Activated naive CD4-positive, alpha-beta T cell treated with anti-CD3 and anti-CD28 coated beads, Interleukin-2, amount 50 U/mL, for 24 hours (primary cell): ENCODE data around the gene CCDC92.

Experiments
- H3K27ac Mint-ChIP-seq: one replicate; pipeline ENCODE4 v1.8.0; 2021; ENCODE audit warnings: mild to moderate bottlenecking, mixed read lengths
- H3K27me3 Mint-ChIP-seq: one replicate; pipeline ENCODE4 v1.8.0; 2021; ENCODE audit warnings: mixed read lengths
- H3K36me3 Mint-ChIP-seq: one replicate; pipeline ENCODE4 v1.8.0; 2021; ENCODE audit warnings: mixed read lengths
- H3K4me1 Mint-ChIP-seq: one replicate; pipeline ENCODE4 v1.8.0; 2021; ENCODE audit warnings: mixed read lengths
- H3K4me3 Mint-ChIP-seq: one replicate; pipeline ENCODE4 v1.8.0; 2021; ENCODE audit warnings: mild to moderate bottlenecking, mixed read lengths
- H3K9me3 Mint-ChIP-seq: one replicate; pipeline ENCODE4 v1.8.0; 2021; ENCODE audit warnings: mixed read lengths

Gene CCDC92

GRCh38 chr12:123967121-123967586 lies 5.5 kb downstream of the CCDC92 start:
- Mint-ChIP-seq H3K27me3 (no peaks in the 10 kb centered on the region), H3K27ac (no peak overlapping the region), H3K4me3 (no peak overlapping the region), H3K9me3 (no peaks in the 10 kb centered on the region), H3K36me3 (peaks cover 1% of the 10 kb centered on the region), H3K4me1 (peaks cover 44% of the 10 kb centered on the region)

DNA sequence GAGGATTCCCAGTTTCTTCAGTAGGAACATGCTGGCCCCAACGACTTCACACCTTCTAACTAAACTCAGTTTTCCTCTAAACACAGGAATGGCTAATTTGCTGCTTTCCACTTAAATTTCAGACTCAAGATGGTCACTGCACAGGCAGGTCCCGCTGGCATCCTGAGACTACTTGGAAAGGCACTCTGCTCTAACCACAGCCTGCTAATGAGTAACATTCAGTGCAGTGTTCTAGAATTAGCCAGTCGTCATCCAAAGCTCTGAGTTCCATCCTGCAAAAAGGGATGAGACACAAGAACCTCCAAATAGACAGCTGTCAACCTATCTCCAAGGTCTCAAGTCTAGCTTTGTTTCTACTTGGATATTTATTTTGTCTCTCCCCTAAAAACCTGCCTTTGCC lies 6.0 kb downstream of the CCDC92 start:
- Mint-ChIP-seq H3K27me3 (no peaks in the 10 kb centered on the region), H3K27ac (no peak overlapping the region), H3K4me1 (peaks cover 46% of the 10 kb centered on the region), H3K9me3 (no peaks in the 10 kb centered on the region), H3K36me3 (peaks cover 1% of the 10 kb centered on the region), H3K4me3 (no peak overlapping the region)

GRCh38 chr12:123965382-123965781 lies 7.2 kb downstream of the CCDC92 start:
- Mint-ChIP-seq H3K4me3 (no peak overlapping the region), H3K36me3 (peaks cover 1% of the 10 kb centered on the region), H3K27ac (no peak overlapping the region), H3K27me3 (no peaks in the 10 kb centered on the region), H3K4me1 (peaks cover 34% of the 10 kb centered on the region), H3K9me3 (no peaks in the 10 kb centered on the region)

- Mint-ChIP-seq H3K27ac (no peak overlapping the region), H3K9me3 (no peaks in the 10 kb centered on the region), H3K4me3 (no peak overlapping the region), H3K36me3 (peaks cover 1% of the 10 kb centered on the region), H3K4me1 (peaks cover 20% of the 10 kb centered on the region), H3K27me3 (no peaks in the 10 kb centered on the region)
Observed at GRCh38 chr12:123963821-123964220, 8.8 kb downstream of the CCDC92 start.

- H3K4me3 Mint-ChIP-seq: no peak overlapping the region
- H3K36me3 Mint-ChIP-seq: no peaks in the 10 kb centered on the region
- H3K9me3 Mint-ChIP-seq: no peaks in the 10 kb centered on the region
- no peaks in the 10 kb centered on the region for H3K27me3 Mint-ChIP-seq
- H3K27ac Mint-ChIP-seq: no peak overlapping the region
- peaks cover 13% of the 10 kb centered on the region for H3K4me1 Mint-ChIP-seq
Observed at GRCh38 chr12:123962513-123962912, 10.1 kb downstream of the CCDC92 start.

- H3K9me3 Mint-ChIP-seq: no peaks in the 10 kb centered on the region
- no peaks in the 10 kb centered on the region for H3K27me3 Mint-ChIP-seq
- H3K4me1 Mint-ChIP-seq: peaks cover 13% of the 10 kb centered on the region
- H3K27ac Mint-ChIP-seq: no peak overlapping the region
- H3K36me3 Mint-ChIP-seq: no peaks in the 10 kb centered on the region
- no peak overlapping the region for H3K4me3 Mint-ChIP-seq
Observed at GRCh38 chr12:123961585-123962345, 10.9 kb downstream of the CCDC92 start.

GRCh38 chr12:123960856-123961255 lies 11.8 kb downstream of the CCDC92 start:
- H3K9me3 Mint-ChIP-seq: no peaks in the 10 kb centered on the region
- no peak overlapping the region for H3K27ac Mint-ChIP-seq
- H3K4me3 Mint-ChIP-seq: no peak overlapping the region
- H3K4me1 Mint-ChIP-seq: peaks cover 13% of the 10 kb centered on the region
- no peaks in the 10 kb centered on the region for H3K27me3 Mint-ChIP-seq
- H3K36me3 Mint-ChIP-seq: no peaks in the 10 kb centered on the region

DNA sequence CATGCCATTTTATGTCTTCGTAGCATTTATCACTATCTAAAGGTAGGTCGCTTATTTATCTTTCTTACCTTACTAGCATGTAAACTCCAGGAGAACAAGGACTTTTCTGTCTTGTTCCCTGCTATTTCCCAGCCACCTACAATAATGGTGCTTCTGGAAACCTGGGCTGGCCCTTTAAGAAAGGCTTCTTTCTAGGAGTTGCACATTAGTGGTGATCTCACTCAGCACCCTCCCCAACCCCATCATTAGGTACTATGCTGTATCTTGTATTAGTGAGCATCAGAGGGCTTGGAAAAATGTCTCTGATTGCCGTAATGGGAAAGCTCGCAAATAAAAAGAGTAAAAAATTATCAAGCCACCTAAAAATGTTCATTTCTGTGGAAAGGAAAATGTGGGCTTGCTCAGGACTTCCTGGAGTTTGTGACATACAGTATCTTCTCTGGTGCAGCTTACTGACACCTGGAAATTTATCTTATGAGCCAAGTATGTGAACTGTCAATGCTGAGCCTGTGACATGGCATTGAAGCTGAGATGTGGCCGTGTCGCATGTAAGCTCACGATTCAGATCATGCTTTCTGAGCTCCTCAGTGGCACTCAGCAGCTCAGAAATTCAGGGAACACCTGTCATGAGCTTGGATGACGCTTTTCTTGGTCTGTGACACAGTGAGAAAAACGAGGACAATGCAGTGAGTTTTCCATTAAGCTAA lies 12.4 kb downstream of the CCDC92 start:
- Mint-ChIP-seq H3K4me1 (peaks cover 13% of the 10 kb centered on the region), H3K27me3 (no peaks in the 10 kb centered on the region), H3K4me3 (no peak overlapping the region), H3K27ac (no peak overlapping the region), H3K36me3 (no peaks in the 10 kb centered on the region), H3K9me3 (no peaks in the 10 kb centered on the region)

- Mint-ChIP-seq H3K4me1 (peaks cover 13% of the 10 kb centered on the region), H3K27me3 (no peaks in the 10 kb centered on the region), H3K9me3 (no peaks in the 10 kb centered on the region), H3K4me3 (no peak overlapping the region), H3K36me3 (no peaks in the 10 kb centered on the region), H3K27ac (no peak overlapping the region)
Observed at GRCh38 chr12:123958876-123959275, 13.8 kb downstream of the CCDC92 start.

- H3K27ac Mint-ChIP-seq: no peak overlapping the region
- no peak overlapping the region for H3K4me3 Mint-ChIP-seq
- no peaks in the 10 kb centered on the region for H3K27me3 Mint-ChIP-seq
- H3K36me3 Mint-ChIP-seq: no peaks in the 10 kb centered on the region
- H3K9me3 Mint-ChIP-seq: no peaks in the 10 kb centered on the region
- peaks cover 13% of the 10 kb centered on the region for H3K4me1 Mint-ChIP-seq
Observed at GRCh38 chr12:123958462-123958861, 14.2 kb downstream of the CCDC92 start.

DNA sequence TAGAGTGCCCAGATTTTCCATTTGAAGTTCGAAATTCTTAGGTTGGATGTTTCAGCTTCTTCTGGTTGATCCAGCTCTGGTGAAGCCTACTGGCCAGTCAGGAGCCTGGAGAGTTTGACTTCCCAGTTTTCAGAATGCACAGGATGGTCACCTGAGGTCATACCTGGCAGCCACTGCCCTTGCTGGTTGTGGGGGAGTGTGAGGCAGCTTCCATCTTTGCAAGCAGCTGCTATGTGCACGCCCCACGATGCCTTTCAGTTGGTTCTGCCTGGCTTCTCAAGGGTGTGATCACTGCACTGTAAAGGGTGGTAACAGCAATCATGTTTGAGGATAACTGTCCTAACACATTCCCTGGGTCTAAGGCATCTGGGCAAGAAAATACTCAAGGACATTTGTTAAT lies 15.4 kb downstream of the CCDC92 start:
- Mint-ChIP-seq H3K27ac (no peak overlapping the region), H3K27me3 (no peaks in the 10 kb centered on the region), H3K4me3 (no peak overlapping the region), H3K36me3 (no peaks in the 10 kb centered on the region), H3K4me1 (peaks cover 4% of the 10 kb centered on the region), H3K9me3 (no peaks in the 10 kb centered on the region)

- no peaks in the 10 kb centered on the region for H3K27me3 Mint-ChIP-seq
Observed at GRCh38 chr12:123956249-123956648, 16.4 kb downstream of the CCDC92 start.

DNA sequence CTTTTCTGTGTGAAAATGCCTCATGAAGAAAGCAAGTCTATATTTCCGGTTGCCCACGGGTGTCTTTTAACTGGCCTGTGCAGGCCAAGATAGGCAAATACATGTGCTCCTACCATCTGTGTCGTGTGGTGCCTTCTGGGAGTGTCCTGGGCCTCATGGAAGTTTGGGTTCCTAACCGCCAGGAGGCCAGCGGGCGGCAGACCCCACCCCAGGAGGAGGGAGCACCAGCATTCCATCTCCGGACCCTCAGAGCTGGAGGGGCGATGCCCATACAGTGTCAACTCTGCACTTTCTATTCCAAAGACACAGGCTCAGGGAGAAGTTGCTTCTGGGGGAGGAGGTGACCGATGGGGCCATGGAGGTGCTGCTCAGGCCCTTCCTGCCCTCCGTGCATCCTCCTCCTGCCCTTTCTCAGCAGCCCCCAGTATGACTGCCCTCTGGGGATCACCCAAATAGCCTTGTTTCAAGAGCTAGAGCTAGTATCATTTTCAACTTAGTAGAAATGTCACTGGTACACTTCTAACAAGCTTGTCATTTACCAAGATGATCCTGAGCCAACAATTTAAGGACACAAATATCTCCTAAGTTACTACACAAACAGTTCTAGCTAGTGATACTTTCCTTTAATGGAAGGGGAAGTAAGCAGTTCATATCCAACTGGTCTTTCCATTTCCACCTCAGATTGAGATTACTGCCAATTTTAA lies 17.8 kb downstream of the CCDC92 start:
- Mint-ChIP-seq H3K27me3 (no peaks in the 10 kb centered on the region), H3K27ac (no peak overlapping the region), H3K4me3 (no peak overlapping the region), H3K36me3 (no peaks in the 10 kb centered on the region), H3K4me1 (no peaks in the 10 kb centered on the region), H3K9me3 (no peaks in the 10 kb centered on the region)

More at GRCh38 chr12:123956249-123956648, 16.4 kb downstream of the CCDC92 start:
- H3K4me3 Mint-ChIP-seq: no peak overlapping the region
- no peaks in the 10 kb centered on the region for H3K9me3 Mint-ChIP-seq
- H3K4me1 Mint-ChIP-seq: no peaks in the 10 kb centered on the region
- H3K36me3 Mint-ChIP-seq: no peaks in the 10 kb centered on the region
- no peak overlapping the region for H3K27ac Mint-ChIP-seq

DNA sequence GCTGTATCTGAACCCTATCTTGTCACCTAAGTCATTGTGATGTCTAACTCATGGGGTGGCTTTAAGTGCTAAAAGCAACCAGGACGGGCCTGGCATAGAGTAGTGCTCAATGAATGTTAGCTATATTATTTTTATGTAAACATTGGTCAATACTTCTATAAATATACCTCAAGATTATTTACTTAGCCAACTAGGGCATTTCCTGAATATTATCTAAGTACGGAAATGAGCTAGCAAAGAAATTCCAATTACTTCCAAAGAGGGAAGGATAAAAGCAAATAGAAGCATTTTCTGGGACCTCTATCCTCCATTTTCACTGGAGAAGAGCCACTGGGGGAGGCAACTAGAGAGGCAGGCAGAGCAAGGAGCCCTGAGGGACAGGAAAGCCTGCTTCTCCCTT lies 20.6 kb downstream of the CCDC92 start:
- Mint-ChIP-seq H3K27ac (no peak overlapping the region), H3K4me1 (no peaks in the 10 kb centered on the region), H3K4me3 (no peak overlapping the region), H3K36me3 (no peaks in the 10 kb centered on the region), H3K9me3 (no peaks in the 10 kb centered on the region), H3K27me3 (no peaks in the 10 kb centered on the region)

- Mint-ChIP-seq H3K36me3 (no peaks in the 10 kb centered on the region), H3K4me1 (no peaks in the 10 kb centered on the region), H3K27ac (no peak overlapping the region), H3K27me3 (no peaks in the 10 kb centered on the region), H3K4me3 (no peak overlapping the region), H3K9me3 (no peaks in the 10 kb centered on the region)
Observed at GRCh38 chr12:123951467-123951866, 21.2 kb downstream of the CCDC92 start.
